SU-DHL-6 (cell line): Measurements from ENCODE around the gene DDX39B.

Source experiments
- H2AFZ ChIP-seq: fragments of 200-600 bp; sonication (generic); 2 replicates; pipeline ENCODE4 v1.6.1; 2014; ENCODE audit warnings: low read depth, mild to moderate bottlenecking, moderate library complexity, mixed read lengths, antibody characterized with exemption, low read length; ENCODE audit not compliant: severe bottlenecking
- H3F3A ChIP-seq: fragments of 200-600 bp; shearing (Covaris generic); 2 replicates; pipeline ENCODE4 v1.6.0; 2016; ENCODE audit warnings: antibody characterized with exemption, mild to moderate bottlenecking; ENCODE audit not compliant: insufficient read depth
- H3K27ac ChIP-seq: fragments of 200-600 bp; sonication (generic); 2 replicates; pipeline ENCODE4 v1.5.1; 2016; ENCODE audit warnings: low read depth, mild to moderate bottlenecking, low read length, moderate library complexity, mixed read lengths
- H3K27me3 ChIP-seq: fragments of 200-600 bp; sonication (generic), shearing (Covaris generic); 2 replicates; pipeline ENCODE4 v1.6.0; 2014; ENCODE audit warnings: mild to moderate bottlenecking, low read length
- H3K36me3 ChIP-seq: fragments of 200-600 bp; sonication (generic); 2 replicates; pipeline ENCODE4 v1.6.1; 2014; ENCODE audit warnings: mild to moderate bottlenecking, low read length, mixed read lengths
- H3K4me2 ChIP-seq: fragments of 300-600, 200-600 bp; shearing (Covaris generic), sonication (generic); 2 replicates; pipeline ENCODE4 v1.6.0; 2014; ENCODE audit warnings: low read length, low read depth, mild to moderate bottlenecking; ENCODE audit not compliant: poor library complexity, severe bottlenecking
- H3K4me3 ChIP-seq: fragments of 200-600 bp; sonication (generic); 2 replicates; pipeline ENCODE4 v1.5.1; 2014; ENCODE audit warnings: antibody characterized with exemption, low read length, mild to moderate bottlenecking, mixed read lengths; ENCODE audit not compliant: insufficient read depth, poor library complexity, severe bottlenecking
- H3K79me2 ChIP-seq: fragments of 200-600 bp; sonication (generic); 2 replicates; pipeline ENCODE4 v1.6.1; 2014; ENCODE audit warnings: mild to moderate bottlenecking, low read length, moderate library complexity; ENCODE audit not compliant: insufficient read depth
- H3K9ac ChIP-seq: fragments of 200-600 bp; sonication (generic); 2 replicates; pipeline ENCODE4 v1.7.0; 2014; ENCODE audit warnings: mild to moderate bottlenecking, low read length
- H3K9me2 ChIP-seq: fragments of 200-600 bp; sonication (generic); replicated peaks from 2 replicates; pipeline ENCODE4 v1.6.1; 2014; ENCODE audit warnings: low read length; ENCODE audit not compliant: insufficient read depth
- H3K9me3 ChIP-seq: fragments of 200-600 bp; sonication (generic); 2 replicates; pipeline ENCODE4 v1.6.1; 2014; ENCODE audit warnings: low read length, mixed read lengths; ENCODE audit not compliant: insufficient read depth
- H4K20me1 ChIP-seq: fragments of 200-600 bp; sonication (generic); 2 replicates; pipeline ENCODE4 v1.6.1; 2014; ENCODE audit warnings: low read depth, mild to moderate bottlenecking, antibody characterized with exemption, low read length, moderate library complexity, mixed read lengths
- CTCF ChIP-seq: fragments of 200-600 bp; sonication (generic); IDR thresholded peaks from one replicate; pipeline ENCODE4 v1.5.1; 2017; ENCODE audit warnings: antibody characterized with exemption, mild to moderate bottlenecking, low read length, moderate library complexity; ENCODE audit not compliant: insufficient read depth, poor library complexity, severe bottlenecking
- EZH2phosphoT487 ChIP-seq: fragments of 200-600 bp; sonication (generic), shearing (Covaris generic); conservative IDR thresholded peaks from 2 replicates; pipeline ENCODE4 v1.6.1; 2018; ENCODE audit warnings: mild to moderate bottlenecking, antibody characterized with exemption, low read length, moderate library complexity, mixed read lengths

DDX39B gene

GRCh38 chr6:31528307-31528777, 13.5 kb downstream of the DDX39B start:
- H3F3A ChIP-seq, result peaks cover 49% of the 10 kb centered on the region
- H3K9me3 ChIP-seq, result no peaks in the 10 kb centered on the region
- peaks cover 20% of the 10 kb centered on the region; the same call in 1 of the 2 replicates for H4K20me1 ChIP-seq
- H3K9ac ChIP-seq, result no peak overlapping the region
- peaks cover 24% of the 10 kb centered on the region for H3K36me3 ChIP-seq
- TF ChIP-seq CTCF (no peak), EZH2phosphoT487 (no peak)
- no peak overlapping the region for H2AFZ ChIP-seq
- no peak overlapping the region for H3K4me2 ChIP-seq
- H3K27me3 ChIP-seq, result no peaks in the 10 kb centered on the region
- no peak overlapping the region for H3K4me3 ChIP-seq
- H3K79me2 ChIP-seq, result peaks cover 4% of the 10 kb centered on the region; the same call in 1 of the 2 replicates
- H3K9me2 ChIP-seq, result no peaks in the 10 kb centered on the region
- H3K27ac ChIP-seq, result no peak overlapping the region

DNA sequence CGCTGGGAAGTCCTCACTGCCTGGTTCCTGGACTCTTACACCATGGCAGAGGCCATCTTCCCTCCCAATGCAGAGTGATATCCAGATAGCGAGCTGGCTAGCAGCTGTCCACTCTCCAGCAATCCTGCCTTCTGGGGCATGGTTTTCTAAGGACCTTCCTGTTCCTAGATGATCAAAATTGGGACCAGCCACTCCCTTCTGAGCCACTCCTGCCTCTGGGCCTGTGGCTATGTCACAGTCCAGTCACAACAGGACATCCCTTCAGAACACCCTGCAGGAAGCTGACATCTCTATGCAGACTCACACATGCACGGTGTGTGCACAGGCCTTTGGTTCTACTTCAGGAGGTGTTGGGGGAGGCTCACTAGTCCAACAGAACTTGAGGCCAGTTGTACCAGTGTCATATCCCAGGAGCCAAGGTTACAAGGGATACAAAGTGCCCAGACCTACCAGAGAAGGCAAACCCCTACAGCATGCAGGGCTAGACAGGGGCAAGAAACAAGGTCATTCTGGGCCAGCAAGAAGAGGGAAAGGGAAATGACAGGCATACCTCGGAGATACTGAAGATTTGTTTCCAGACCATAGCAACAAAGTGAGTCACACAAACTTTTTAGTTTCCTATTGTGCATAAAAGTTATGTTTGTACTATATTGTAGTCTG, 15.7 kb downstream of the DDX39B start:
- no peak overlapping the region for H3K4me3 ChIP-seq
- H2AFZ ChIP-seq, result no peak overlapping the region
- H3K9me2 ChIP-seq, result no peaks in the 10 kb centered on the region
- no peak overlapping the region for H3K9ac ChIP-seq
- H3K9me3 ChIP-seq, result no peaks in the 10 kb centered on the region
- H4K20me1 ChIP-seq, result peaks cover 4% of the 10 kb centered on the region; the same call in 1 of the 2 replicates
- no peak for TF ChIP-seq EZH2phosphoT487
- no peak for TF ChIP-seq CTCF
- no peak overlapping the region for H3K4me2 ChIP-seq
- H3K79me2 ChIP-seq, result no peaks in the 10 kb centered on the region
- no peaks in the 10 kb centered on the region for H3K27me3 ChIP-seq
- peaks cover 4% of the 10 kb centered on the region for H3K36me3 ChIP-seq
- H3K27ac ChIP-seq, result no peak overlapping the region
- H3F3A ChIP-seq, result peaks cover 28% of the 10 kb centered on the region

DNA sequence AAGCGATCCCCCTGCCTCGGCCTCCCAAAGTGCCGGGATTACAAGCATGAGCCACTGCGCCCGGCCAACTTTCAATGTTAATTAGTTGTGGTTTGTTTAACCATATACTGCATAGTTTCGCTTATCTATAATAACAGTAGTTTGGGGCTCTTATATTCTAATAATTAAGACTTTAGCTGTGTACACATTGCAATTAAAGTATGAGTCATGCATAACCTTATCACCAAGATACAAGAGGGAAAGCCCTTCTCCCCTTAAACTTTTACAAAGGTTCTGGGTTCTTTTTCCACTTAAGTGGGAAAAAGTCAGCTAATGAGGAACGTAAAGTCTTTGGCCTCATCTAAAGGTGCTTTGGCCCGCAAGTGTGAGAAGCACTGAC, 16.3 kb downstream of the DDX39B start:
- H3K4me3 ChIP-seq, result no peak overlapping the region
- no peaks in the 10 kb centered on the region for H3K79me2 ChIP-seq
- no peaks in the 10 kb centered on the region; the same call in 1 of the 2 replicates for H4K20me1 ChIP-seq
- H3F3A ChIP-seq, result peaks cover 24% of the 10 kb centered on the region
- H3K9me2 ChIP-seq, result no peaks in the 10 kb centered on the region
- no peak overlapping the region for H3K4me2 ChIP-seq
- no peak for TF ChIP-seq EZH2phosphoT487
- TF ChIP-seq CTCF, result no peak
- H3K27me3 ChIP-seq, result no peaks in the 10 kb centered on the region
- H3K36me3 ChIP-seq, result peaks cover under 1% of the 10 kb centered on the region
- H3K9ac ChIP-seq, result no peak overlapping the region
- no peak overlapping the region for H3K27ac ChIP-seq
- no peak overlapping the region for H2AFZ ChIP-seq
- no peaks in the 10 kb centered on the region for H3K9me3 ChIP-seq
